Measurements from ENCODE around the gene FPR2.

- TF ChIP-seq EZH2 (IDR thresholded peaks at IDR 0.05; ENCODE audit: borderline replicate concordance, insufficient read depth, low read depth, low read length, poor library complexity, severe bottlenecking) (no peak), CTCF (IDR thresholded peaks at IDR 0.05) (no peak)
Measured at GRCh38 chr19:51727349-51727880, 33.6 kb upstream of the FPR2 start.
